Stimulated activated CD8-positive, alpha-beta memory T cell treated with anti-CD3 and anti-CD28 coated beads, Interleukin-7, amount 100 ng/mL, for 24 hours (primary cell): ENCODE results near the gene ADGB.

Experiments used
- DNase-seq: peaks from one replicate; pipeline ENCODE4 v3.0.0-alpha.2; 2020; ENCODE audit warnings: low read depth

Gene ADGB

GRCh38 chr6:146634022-146634421 is 35.2 kb downstream of the ADGB start:
- no peak for DNase-seq

DNA sequence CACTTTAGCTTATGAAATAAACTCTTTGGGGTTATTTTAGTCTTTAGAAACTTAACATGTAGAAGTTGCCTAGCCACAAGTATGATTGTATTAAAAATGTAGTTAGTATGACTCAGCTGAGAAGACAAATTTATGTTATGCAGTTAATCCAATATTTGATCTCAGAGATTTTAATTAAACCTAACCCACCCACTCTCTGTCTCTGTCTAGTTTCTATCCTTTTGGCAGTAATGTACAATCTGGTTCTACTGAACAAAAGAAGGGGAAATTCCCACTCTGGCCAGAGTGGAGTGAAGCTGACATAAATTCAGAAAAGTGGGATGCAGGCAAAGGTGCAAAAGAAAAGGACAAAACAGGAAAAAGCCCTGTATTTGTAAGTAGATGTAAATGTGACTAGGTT is 36.4 kb downstream of the ADGB start:
- DNase-seq: no peak

DNA sequence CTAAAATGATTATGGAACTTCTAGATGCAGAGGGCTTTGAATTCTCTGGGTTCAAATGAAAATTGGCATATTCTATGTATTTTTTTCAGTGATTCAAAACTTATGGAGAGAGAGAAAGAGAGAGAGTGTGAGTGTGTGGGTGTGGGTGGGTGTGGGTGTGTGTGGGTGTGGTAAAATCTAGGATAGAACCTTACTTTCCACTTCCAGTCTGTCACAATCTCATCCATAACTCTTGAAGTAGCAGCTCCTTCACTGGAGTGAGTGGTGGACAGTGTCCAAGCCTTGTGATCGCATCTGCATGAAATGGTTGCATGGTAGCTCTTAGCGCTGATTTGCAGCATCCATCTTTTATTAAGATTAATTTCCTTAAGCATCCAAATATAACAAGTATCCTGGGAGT is 37.7 kb downstream of the ADGB start:
- no peak for DNase-seq

GRCh38 chr6:146642921-146643320 is 44.1 kb downstream of the ADGB start:
- no peak for DNase-seq

DNA sequence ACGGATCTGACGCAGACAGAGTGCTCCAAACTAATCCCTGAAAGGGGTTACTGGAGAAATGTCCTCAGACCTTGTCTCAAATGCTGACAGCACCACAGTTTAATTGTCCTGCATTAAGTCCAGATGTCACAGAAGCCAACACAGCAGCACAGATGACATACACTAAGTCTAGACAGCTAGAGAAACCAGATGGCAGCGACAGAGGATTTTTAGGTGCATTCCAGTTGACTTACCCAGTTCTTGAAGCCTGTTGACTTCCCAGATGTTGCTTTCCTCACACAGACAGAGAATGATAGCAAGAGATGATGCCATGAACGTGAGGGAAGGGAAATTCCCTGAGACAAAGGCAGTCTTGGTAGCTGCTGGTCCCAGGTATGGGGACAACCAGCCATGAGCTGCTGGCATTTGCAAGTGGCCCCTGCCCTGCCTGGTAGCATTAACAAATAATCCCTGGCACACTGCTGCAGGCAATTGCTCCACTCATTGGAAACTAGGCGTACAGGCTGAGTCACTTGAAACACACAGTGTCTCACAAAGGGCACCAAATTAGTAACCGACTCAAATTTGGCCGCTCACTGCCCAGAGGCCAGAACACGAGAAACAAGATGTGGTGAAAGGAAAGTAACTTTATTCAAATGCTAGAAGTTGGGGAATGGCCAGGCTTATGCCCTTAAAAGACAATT is 52.2 kb downstream of the ADGB start:
- no peak for DNase-seq

- DNase-seq: no peak
These were observed 52.7 kb downstream of the ADGB start for GRCh38 chr6:146651482-146651863.

- DNase-seq: no peak
These were observed 58.7 kb downstream of the ADGB start for GRCh38 chr6:146657432-146657831.

DNA sequence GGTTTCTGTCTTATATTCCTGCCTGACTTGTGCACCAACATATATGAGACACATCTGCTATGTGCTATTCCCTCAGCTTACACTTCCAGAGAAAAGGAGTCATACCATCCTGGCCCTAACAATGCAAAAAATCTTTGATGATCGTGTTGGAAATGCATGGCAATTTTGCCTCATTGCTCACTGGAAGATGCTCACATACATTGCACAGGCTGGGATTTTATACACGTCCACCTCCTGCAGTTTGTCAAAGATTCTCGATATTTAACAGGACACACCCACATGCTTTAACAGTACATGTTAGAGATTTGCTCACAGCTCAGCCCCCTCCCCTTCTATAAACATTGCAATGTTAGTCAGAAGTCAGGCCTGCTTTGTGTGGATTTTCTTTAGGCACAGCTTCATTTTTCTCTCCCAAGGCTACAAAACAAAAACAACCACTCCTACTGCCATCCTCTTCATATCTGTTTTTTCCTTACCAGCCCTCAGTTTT is 66.1 kb downstream of the ADGB start:
- DNase-seq: no peak

DNA sequence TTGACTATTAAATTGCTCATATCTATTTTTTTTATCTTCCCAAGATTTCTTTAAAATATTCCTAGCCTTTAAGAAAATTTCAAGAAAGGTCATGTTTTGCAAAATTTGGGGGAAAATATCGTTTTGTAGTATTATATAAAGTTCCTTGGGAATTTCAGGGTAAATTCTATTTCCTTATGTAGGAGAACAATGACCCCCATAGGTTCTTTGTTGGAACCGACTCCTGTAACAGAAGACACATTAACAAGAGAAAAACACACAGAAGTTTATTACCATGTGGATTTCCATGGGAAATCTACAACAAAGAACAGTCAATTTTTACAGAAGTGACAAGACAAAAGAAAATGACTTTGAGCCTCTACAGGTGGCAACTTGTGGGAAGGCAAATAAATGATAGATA is 68.1 kb downstream of the ADGB start:
- no peak for DNase-seq

- no peak for DNase-seq
These were observed 71.4 kb downstream of the ADGB start for GRCh38 chr6:146670161-146670560.

GRCh38 chr6:146673069-146673468 is 74.3 kb downstream of the ADGB start:
- DNase-seq: no peak

DNA sequence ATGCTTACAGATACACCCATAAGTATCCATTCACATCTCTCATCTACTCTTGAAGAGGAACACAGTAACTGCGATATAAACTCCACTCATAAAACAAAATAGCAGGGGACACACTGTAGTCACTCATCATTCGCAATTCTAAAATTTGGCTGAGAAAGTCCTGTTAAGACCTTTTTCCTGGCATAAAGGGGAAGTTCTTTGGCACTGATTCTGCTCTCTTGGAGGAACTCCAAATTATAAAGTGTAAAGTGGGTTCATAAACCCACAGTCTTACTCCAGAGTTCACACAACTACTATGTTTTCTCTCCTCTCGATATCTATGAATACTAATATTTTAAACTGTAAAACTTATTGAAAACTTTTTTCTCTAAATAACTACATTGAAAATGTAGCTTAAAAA is 80.6 kb downstream of the ADGB start:
- no peak for DNase-seq

DNA sequence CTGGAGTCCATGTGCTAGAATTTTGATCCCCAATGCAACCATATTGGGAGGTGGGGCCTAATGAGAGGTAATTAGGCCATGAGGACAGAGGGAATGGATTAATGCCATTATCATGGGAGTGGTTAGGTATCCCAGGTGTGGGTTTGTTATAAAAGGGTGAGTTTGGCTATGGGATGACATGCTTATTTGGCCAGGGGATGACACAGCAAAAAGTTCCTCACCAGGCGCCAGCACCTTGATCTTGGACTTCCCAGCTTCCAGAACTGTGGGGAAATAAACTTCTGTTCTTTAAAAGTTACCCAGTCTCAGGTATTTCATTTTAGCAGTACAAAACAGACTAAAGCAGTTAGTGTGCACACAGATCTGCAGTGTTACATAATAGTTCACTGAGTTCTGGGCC is 84.1 kb downstream of the ADGB start:
- DNase-seq: no peak

GRCh38 chr6:146689806-146690205 is 91.0 kb downstream of the ADGB start:
- DNase-seq: no peak

- no peak for DNase-seq
These were observed 94.6 kb downstream of the ADGB start for GRCh38 chr6:146693342-146693741.

DNA sequence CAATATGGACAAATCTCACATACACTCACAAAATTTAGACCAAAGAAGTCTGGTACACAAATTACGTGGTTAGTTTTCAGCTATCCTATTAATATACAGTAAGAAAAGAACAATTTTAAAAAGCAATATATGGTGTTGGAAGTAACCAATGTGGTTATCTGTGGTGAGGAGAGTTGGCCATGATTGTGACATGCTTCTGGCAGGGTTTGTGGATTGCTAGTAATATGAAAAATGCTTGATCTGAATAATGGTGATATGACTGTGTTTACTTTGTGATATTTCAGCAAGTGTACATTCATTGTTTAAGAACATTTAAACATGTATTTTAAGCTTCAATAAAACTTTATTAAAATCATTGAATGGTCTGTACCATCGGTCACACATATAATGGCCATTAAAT is 99.1 kb downstream of the ADGB start:
- no peak for DNase-seq

DNA sequence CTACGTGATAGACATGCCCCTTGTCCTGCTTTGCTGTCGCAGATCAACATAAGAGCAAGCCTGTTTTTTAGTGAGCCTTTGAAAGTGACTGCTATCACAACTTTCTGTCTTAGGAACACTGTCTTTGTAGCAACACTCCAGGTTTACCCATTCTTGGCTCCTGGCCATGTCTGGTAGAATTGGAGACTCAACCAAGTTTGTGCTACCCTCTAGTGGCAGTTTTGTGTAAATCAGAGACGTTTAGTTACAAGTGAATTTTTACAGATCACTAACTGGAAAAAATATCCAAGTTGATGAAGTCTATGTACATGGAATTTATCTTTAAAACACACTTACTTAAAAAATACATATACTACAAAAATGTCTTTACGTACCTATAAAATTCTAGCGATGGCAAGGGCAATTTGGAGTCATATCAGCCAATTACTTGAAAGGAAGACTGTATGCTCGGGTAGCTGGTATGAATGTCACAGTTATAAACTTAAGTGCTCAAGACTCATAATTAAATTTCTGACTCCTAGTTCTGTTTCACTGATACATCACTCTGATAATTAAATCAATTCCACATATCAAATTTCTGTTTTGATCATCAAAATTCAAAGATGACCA is 101.4 kb downstream of the ADGB start:
- no peak for DNase-seq

- DNase-seq: no peak
These were observed 102.9 kb downstream of the ADGB start for GRCh38 chr6:146701632-146702031.

DNA sequence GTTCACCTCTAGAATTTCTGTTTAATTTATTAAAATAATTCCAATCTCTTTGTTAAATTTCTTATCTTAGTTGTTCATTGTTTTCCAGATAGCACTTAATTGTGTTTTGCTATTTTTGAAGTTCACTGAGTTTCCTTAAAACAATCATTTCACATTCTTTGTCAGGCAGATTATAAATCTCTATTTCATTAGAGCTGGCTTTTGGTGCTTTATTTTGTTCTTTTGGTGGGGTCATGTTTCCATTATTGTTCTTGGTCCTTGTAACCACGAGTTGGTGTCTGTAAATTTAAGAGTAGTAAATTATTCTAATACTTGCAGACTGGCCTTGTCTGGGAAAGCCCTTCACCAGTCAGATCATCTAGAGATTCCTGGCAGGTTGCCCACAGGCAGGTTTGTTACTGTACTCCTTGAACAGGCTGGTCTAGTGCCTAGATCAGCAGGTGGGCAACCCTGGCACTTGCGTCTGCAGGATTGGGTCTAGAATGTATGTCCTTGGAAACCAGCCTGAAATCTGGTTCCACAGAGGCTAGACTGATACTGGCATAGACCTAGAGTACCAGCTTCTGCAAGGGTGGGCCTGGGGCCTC is 110.4 kb downstream of the ADGB start:
- DNase-seq: no peak

- DNase-seq: no peak
These were observed 120.6 kb downstream of the ADGB start for GRCh38 chr6:146719387-146719786.

GRCh38 chr6:146739696-146740095 is 140.9 kb downstream of the ADGB start:
- no peak for DNase-seq

DNA sequence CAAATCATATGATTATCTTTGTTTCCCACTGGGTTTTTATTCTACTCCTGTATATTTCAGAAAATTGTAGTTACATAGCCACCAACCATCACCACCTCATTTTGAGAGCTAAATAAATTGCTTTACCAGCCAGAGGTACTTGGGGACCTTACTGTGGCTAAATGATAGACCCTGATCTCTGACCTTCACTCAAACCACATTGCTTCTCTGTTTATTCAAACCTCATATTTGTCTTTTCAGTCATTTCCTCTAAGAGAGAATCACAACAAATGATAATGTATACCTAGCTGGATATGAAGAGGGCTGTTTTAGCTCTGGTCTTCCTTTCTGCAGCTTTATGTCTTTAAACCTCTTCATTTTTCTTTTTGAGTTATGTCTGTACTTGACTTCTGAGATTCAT is 142.8 kb downstream of the ADGB start:
- DNase-seq: no peak

DNA sequence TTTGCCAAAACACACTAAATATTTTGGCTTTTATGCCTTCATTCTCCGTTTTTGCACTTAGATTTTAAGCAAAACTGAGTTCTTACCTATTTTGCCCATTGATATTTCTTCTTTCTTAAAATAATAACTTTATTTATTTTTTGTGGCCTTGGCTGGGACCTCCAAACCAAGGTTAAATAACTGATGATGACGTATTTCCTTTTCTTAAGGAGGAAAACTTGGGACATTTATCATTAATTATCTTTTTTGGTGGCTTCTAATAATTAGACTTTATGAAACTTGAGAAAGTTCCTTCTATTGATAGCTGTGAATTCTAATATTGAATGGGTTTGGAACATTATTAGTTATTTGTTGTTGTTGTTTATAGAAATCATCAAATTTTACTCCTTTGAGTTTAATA is 154.5 kb downstream of the ADGB start:
- no peak for DNase-seq

- DNase-seq: no peak
These were observed 168.9 kb downstream of the ADGB start for GRCh38 chr6:146767632-146768031.
